CD4-positive, alpha-beta T cell treated with Interleukin-21 for 1 hour (primary cell): ENCODE data around the gene COIL.

Source experiments
- DNase-seq: peaks from one replicate; pipeline ENCODE4 v3.0.0-alpha.2; 2020

Gene COIL

GRCh38 chr17:56899403-56899802, 61.4 kb downstream of the COIL start:
- no peak for DNase-seq

- no peak for DNase-seq
These were observed 62.0 kb downstream of the COIL start for GRCh38 chr17:56898874-56899273.

- DNase-seq = no peak
These were observed 63.0 kb downstream of the COIL start for GRCh38 chr17:56897646-56898424.

- no peak for DNase-seq
These were observed 63.9 kb downstream of the COIL start for GRCh38 chr17:56896968-56897359.

- no peak for DNase-seq
These were observed 64.5 kb downstream of the COIL start for GRCh38 chr17:56896217-56896967.

GRCh38 chr17:56894859-56895455, 65.9 kb downstream of the COIL start:
- DNase-seq = no peak

GRCh38 chr17:56893503-56893902, 67.3 kb downstream of the COIL start:
- DNase-seq = no peak

GRCh38 chr17:56892333-56892732, 68.5 kb downstream of the COIL start:
- no peak for DNase-seq

GRCh38 chr17:56891751-56892150, 69.1 kb downstream of the COIL start:
- peak; percentile 55 for DNase-seq

- no peak for DNase-seq
These were observed 69.8 kb downstream of the COIL start for GRCh38 chr17:56890906-56891674.

GRCh38 chr17:56890390-56890789, 70.5 kb downstream of the COIL start:
- DNase-seq = no peak
